NCI-H1694 (cell line): ENCODE measurements around the gene PERM1.
"Not testable (repeated sequence)": the region's sequence is repeated elsewhere in the genome, so short reads cannot be mapped to it uniquely, and the experiment has no call there.

Experiments
- DNase-seq: peaks from one replicate; lab custom pipeline; 2025; lab: John Stamatoyannopoulos, UW

PERM1 gene

DNA sequence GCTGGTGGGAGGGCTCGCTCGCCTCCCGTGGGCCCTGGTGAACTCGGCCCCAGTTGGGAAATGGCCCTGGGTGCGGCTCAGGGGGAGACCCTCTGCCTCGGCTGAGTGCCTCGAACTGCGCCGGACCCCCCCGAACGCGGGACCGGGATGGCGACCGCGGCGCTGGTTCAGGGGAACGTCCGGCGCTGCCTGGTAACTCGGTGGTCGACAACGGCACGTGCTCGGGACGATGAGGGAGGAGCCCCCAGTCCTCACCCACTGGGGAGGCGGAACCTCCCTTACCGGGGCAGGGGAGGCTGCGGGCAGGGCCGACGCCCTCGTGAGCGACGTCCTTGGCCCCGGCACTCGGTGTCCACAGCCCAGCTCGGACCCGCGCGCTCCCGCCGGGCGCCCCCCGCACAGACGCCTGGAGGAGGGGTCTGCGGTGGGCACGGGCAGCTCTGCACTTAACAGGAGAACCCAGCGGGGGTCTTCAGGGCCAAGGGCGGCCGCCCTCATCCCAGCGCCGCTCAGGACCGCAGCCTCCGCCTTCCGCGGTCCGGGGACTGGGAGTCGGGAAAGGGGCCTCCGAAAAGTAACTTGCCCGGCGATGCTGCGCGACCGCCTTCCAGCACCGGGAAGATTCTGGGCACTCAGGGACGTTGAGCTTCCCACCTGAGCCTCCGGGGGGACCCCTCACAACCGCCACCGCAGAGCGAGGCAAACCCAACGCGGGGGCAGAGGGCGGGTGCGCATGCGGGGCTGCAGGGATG is 16.3 kb upstream of the PERM1 start:
- DNase-seq = no peak

DNA sequence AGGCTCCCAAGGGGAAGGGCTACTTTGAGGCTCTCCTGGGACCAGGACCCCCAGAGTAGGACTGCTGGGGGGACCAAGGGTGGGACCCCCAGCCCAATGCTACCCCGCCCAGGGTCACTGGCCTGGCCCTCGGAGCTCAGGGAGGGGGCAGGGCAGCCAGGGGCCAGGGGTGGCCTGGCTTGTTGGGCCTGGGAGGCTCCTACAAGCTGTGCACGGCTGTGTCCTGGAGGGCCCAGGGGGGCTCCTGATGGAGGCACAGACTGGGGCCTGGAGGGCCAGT is 15.8 kb upstream of the PERM1 start:
- DNase-seq = no peak

DNA sequence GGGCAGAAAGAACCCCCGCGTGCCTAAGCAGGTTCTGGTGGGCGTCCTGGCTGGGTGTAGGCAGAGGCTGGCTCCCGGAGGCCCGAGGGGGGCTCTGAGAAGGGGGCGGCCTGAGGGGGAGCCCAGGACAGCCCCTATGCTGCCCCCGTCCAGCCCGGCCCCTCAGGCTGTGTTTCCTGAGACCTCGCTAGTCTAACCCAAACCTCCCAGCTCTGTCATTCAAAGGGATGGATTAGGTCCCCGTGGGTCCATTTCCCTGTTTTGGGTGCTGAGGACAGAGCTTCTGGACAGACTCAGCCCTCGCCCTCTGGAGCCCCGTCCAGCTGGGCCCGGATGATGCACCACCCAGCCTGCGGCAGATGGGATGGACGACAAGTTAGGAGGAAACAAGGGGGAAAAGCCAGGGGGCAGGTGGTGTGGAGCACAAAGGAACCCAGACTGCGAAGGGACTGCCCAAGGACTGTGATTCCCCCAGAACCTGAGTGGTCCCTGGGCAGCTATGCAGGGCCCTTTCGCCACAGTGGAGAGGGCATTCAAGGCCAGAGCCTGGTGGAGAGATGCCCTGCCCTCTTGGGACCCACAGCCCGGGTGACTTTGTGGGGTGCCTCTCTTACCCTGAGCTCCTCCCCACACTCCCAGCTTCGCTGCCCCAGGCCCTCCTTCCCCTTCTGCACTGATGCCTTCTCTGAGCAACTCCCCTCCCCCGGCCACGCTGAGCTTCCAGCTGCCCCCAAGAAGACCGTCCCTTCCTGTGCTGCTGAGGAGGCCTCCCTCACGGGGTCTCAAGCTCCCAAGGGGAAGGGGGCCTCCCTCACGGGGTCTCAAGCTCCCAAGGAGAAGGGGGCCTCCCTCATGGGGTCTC is 15.2 kb upstream of the PERM1 start:
- DNase-seq = no peak

DNA sequence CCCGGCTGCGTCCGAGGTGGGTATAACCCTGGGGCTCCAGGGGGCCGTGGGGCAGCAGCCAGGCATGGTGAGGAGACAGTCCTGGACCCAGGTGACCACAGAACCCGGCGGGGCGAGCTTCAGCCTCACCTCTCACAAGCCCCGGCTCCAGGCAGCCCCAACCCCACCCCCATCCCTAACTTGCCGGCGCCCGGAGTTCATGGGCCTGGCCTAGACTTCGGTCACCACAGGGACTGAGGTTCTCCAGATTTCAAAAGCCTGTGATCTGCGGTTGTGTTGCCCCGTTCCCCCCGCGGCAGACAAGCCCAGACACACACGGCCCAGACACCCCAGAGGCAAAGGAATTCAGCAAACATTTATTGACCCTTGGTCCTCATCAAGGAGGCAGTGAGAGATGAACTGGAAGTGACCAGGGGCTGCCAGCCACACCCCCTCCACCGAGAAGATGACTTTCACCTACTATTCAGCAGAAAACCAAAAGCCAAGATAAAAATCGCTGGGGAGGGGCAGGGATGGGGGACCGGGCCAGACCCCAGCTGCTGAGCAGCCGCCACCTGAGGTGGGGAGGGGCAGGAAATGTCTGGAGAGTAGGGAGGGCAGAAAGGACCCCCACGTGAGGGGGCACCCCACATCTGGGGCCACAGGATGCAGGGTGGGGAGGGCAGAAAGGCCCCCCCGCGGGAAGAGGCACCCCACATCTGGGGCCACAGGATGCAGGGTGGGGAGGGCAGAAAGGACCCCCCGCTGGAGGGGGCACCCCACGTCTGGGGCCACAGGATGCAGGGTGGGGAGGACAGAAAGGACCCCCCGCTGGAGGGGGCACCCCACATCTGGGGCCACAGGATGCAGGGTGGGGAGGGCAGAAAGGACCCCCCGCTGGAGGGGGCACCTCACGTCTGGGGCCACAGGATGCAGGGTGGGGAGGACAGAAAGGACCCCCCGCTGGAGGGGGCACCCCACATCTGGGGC is 14.1 kb upstream of the PERM1 start:
- no peak for DNase-seq

DNA sequence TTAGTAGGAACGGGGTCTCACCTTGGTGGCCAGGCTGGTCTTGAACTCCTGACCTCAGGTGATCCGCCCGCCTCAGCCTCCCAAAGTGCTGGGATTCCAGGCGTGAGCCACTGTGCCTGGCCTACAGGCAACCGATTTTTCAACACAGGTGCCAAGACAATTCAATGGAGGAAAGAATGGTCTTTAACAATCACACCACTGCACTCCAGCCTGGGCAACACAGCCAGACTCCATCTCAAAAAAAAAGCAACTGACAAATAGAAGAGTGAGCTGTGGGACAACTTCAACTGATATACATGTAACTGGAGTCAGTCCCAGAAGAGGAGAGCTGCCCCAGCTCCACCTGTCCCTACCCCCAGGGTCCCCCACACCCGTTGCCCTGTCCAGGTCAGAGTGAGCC is 12.7 kb upstream of the PERM1 start:
- DNase-seq = not testable (repeated sequence)

DNA sequence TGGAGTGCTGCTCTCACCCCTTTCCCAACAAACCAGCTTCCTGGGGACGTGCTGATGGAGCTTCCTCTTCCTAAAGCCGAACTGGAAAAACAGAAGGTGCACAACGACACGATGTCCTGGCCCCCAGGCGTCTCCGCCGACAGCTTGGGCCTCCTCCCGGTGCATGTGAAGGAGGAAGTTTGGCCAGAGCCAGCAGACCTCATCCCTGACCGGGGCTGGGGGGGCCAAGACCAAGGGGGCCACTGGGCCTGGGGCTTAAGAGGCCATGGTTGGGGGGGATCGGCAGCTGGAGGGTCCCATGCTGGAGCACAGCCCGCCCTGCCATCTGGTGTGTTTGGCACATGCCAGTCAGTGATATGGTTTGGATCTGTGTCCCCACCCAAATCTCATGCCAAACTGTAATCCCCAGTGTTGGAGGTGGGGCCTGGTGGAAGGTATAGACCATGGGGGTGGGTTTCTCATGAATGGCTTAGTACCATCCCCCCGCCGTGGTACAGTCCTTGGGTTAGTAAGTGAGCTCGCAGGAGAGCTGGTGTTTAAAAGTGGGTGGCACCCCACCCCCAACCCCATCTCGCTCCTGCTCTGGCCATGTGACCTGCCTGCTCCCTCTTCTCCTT is 11.6 kb upstream of the PERM1 start:
- no peak for DNase-seq

DNA sequence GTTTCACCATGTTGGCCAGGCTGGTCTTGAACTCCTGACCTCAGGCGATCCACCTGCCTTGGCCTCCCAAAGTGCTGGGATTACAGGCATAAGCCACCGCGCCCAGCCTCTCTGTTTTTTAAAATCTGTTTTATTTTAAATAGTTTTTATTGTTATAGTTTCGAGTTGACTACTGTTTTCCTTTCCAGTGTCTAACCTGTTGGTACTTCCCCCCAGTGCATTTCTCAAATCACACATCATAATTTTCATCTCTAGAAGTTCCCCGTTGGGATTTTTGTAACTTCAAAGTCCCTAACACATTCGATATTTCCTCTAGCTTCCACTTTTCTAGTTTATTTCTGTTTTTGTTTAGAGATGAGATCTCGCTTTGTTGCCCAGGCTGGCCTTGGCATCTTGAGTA is 10.5 kb upstream of the PERM1 start:
- no peak for DNase-seq

DNA sequence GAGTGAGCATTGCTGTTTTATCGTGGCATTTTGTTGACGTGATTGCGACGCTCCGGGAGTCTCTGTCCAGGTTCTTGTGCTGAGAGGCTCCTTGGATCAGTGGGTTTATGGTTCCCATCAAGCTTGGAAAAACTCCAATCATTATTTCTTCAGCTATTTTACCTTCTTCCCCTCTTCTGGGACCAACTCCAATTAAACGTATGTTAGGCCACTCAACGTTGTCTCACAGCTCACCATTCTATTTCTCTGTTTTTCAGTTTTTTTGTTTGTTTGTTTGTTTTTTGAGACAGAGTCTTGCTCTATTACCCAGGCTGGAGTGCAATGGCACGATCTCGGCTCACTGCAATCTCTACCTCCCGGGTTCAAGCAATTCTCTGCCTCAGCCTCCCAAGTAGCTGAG is 10.0 kb upstream of the PERM1 start:
- DNase-seq = no peak

DNA sequence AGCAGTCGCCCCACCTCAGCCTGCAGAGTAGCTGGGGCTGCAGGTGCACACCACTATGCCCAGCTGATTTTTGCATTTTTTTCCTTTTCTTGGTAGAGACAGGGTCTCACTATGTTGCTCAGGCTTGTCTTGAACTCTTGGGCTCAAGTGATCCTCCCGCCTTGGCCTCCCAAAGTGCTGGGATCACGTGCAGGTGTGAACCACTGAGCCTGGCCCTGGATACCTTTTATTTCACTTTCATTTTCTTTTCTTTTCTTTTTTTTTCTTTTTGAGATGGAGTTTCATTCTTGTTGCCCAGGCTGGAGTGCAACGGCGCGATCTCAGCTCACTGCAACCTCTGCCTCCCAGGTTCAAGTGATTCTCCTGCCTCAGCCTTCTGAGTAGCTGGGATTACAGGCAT is 9.4 kb upstream of the PERM1 start:
- DNase-seq = not testable (repeated sequence)

DNA sequence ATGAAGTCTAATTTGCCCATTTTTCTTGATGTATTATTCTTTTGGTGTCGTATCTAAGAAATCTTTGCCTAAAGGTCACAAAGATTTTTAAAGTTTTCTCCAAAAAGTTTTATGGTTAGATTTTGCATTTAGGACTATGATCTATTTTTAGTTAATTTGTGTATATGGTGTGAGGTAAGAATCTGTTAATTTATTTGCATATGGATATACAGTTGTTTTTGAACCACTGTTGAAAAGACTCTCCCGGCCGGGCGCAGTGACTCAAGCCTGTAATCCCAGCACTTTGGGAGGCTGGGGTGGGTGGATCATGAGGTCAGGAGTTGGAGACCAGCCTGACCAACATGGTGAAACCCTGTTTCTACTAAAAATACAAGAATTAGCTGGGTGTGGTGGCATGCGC is 6.2 kb upstream of the PERM1 start:
- not testable (repeated sequence) for DNase-seq

DNA sequence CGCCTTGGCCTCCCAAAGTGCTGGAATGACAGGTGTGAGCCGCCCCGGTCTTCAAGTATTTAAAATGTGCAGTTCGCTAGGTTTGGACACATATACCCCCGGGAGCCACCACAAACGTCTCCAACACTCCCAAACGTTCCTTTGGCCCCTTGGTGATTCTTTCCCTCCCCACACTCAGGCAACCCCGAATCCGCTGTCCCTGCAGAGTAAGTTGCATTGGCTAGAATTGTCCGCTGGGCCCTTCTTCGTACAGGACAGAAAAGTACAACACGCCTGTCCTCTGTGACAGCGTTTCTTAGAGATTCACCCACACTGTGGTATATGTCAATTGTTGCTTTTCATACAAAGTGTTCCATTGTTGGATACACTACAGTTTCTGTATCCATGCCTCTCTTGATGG is 3.2 kb upstream of the PERM1 start:
- no peak for DNase-seq

DNA sequence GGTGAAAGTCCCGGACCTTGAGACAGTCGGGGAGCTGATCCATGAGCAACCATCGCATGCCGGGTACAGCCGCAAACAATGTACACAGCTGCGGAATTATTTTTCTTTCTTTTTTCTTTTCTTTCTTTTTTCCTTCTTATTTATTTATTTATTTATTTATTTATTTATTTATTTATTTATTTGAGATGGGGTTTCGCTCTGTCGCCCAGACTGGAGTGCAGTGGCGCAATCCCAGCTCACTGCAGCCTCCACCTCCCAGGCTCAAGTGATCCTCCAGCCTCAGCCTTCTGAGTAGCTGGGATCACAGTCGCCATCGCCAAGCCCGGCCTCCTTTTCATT is 2.6 kb upstream of the PERM1 start:
- no peak for DNase-seq

DNA sequence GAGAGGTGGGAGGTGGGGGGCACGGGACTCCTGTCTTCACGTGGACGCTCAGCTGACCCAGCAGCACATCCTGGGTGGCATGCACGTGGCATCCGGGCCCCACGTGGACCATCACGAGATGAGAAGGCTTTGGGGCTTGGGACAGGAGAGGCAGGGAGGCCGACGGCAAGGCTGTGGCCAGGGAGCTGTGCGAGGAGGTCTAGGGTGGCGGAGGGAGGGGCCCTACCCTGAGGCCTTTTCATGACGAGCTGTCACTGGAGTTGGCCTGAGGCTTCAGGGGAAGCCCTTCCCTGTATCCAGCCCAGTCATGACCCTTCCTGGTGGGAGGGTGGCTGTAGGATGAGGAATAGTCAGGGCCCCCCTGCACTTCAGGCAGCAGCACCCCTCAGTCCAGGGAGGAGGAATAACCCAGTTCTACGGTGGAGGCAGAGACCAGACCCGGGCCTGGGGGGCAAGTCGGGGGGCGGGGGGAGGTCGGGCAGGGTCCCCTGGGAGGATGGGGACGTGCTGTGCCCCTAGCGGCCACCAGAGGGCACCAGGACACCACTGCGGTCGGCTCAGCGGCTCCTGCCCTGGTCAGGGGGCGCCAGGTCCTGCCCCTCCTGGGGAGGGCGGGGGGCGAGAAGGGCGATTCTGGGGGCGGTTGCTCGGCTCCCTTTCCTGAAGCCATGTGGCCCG is 2.0 kb upstream of the PERM1 start:
- no peak for DNase-seq

DNA sequence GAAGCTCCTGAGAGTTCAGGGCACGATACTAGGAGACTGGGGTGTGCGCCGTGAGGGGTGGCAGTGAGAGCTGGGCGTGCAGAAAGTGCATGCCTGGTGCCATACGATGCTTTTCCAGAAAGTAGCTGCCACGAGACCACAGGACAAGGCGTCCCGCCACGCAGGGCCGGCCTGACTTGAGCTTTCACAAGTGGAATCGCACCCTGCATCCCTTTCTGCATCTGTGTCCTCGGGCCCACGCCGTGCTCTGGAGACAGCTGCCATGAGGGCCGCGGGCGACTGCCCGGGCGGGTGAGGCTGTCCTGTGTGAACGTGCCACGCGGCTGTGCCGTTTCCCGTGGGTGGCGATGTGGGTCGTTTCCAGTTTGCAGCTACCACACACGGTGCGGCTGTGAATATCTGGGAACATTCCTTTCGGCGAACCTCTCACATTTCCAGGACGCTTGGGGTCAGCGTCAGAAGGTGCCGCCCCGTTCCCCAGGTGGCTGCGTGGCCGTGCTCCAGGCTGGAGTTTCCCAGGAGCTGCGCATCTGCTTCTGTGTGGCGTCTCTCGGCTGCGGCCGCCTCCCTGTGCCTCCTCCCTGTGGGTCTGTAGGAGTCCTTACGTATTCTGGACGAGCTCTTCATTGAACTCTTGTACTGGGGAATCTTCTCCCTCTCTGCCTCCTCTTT is 1.0 kb upstream of the PERM1 start:
- DNase-seq = no peak

DNA sequence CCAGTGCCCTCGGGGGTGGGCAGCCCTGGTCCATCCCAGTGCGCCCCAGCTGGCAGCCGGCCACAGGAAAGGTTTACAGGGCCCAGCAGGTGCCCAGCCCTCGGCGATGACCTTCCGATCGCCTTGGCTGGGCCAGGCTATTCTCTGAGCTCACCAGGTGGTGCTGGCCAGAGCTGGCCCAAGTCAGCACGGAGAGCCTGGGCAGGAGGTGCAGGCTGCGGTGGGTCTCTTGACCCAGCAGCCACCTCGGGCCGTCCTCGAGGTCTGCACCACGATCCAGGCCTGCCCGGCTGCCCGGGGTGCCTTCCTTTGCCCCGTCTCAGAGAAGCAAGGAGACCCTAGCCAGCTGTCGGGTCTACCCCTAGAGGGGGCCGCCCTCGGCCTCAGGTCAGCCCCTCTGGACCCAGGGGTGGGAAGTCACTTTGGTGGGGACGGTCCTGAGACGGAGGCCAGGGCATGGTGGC is 370 bp downstream of the PERM1 start:
- DNase-seq = no peak

DNA sequence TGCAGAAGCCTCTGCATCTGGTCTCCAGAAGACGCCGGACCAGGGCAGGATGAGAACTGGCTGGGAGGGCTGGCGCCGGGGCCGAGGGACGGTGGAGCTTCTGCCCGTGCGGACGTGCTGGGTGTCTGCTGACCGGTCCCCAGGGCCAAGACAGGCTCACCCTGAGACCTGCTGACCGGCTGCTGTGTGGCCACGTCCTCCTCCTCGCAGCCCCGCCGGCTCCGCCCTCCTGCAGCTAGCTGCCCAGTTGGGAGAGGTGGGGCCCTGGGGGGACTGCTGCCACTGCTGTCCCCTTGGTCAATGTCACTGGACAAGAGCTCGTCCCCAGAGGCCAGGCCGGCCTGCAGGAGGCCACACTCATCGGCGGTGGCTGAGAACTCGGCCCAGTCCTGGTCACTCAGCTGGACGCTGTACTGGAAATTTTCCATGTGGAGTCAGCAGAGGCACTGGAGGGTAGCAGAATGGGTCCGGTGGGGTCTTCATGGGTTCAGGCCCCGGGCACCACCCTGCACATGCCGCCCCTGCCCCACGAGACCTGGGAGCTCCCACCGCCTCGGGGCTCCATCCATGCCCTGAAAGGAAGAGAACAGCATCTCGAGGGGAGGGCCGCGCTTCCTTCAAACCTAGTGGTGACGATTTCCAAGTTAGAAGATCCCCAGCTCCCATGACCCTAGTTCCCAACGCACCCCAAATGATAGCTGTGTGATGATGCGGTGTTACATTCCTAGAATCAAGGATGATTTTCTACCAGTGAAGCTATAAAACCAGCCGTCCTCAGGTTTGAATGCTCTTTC is 1.1 kb downstream of the PERM1 start:
- DNase-seq = no peak

DNA sequence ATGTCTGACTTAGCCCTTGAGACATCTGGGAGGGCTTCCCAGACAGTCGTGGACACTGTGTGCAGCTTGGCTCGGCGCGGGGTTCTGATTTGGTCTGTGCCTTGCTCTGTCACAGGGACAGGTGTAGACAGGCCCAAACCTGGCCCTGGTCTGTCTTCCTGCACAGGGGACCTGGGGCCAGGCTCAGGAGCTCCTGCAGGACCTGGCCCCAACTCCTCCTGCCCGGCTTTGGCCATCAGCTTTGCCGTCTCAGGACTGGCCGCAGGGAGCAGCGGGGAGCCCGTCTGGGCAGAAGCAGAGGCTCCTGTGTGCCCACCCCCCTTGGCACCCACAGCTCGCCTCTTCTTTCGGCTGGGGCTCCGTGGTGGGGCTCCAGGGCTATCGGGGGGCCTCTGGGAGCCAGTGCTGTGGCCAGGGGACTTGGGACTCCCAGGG is 1.7 kb downstream of the PERM1 start:
- no peak for DNase-seq

DNA sequence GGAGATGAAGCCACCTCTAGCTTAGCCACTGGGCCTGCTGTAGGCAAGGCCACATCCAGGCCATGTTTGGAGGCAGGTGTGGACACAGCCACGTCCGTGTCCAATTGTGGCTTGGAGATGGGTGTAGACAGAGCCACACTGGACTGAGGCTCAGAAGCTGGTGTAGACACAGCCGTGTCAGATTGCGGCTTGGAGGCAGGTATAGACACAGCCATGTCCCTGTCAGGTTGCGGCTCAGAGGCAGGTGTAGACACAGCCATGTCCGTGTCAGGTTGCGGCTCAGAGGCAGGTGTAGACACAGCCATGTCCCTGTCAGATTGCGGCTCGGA is 2.2 kb downstream of the PERM1 start:
- DNase-seq = no peak

DNA sequence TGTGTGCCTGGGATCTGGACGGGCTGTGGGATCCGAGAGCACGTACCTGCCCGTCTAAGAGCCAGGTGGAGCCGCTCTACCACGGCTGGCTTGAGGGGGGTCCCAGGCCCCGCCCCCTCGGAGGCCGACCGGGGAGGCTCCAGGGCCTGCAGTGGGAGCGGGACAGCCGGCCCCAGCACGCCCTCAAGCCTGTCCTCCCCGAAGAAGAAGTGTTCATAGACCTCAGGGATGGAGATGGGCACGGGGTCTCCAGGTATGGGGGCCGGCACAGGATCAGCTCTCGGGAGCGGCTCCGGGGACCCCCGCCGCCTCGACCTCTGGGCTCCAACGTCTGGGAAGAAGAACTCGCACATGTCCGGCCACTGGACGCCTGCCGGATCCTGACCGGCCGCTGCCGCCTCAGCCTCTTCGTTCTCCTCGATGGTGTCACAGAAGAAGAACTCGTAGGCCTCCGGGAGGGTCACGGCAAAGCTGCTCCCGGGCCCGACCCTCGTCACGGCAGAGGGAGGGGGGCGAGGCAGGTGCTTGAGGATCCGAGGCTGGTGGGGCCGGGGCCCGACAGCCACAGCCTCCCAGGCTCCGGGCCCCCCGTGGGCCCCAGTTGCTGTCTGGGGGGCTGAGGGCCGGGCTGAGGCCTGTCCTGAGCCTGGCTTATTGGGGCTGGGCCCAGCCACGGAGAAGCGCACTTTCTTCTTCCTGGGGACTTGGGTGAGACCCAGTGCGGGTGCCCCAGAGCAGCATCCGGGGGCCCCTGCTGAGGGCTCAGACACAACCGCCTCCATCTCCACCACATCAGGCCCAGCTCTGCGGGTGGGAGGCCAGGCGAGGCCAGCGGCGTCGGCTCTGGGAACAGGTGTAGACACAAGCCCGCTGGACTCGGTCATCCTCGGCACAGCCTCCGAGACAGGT is 2.8 kb downstream of the PERM1 start:
- no peak for DNase-seq
